ENCODE measurements around the gene TTC9C. TPM values are rescaled to one million over a fixed set of nuclear protein-coding genes. Genes with fewer than 3 reads are reported as not detected.
"Not testable (repeated sequence)": the region's sequence is repeated elsewhere in the genome, so short reads cannot be mapped to it uniquely, and the experiment has no call there.

Gene TTC9C
- total and polyA plus RNA-seq, 7 experiments from 2014 or later = 12.0 to 53.0 (median 29.3) TPM

GRCh38 chr11:62753736-62754603 lies 25.7 kb downstream of the TTC9C start, which contains the start of gene ZBTB3:
TSS of gene ZBTB3 (minus strand) at chr11:62754160. CDS start at chr11:62753664, 496 bp downstream.
- DNase-seq (peak; percentile 89 to 99 (median 98)), ATAC-seq (peak; percentile 96)
- peak within 1 kb of the TSS; percentile 86 to 100 (median 98) for H3K4me3 Mint-ChIP-seq
- peaks cover 0 to 17% (median 0%) of the 10 kb centered on the region in 3 experiments for H3K36me3 ChIP-seq (ENCODE audit: control insufficient read depth in 2 of 3, insufficient read depth in 3 of 3, low read length in 3 of 3)
- POLR2A ChIA-PET = interaction anchor here (0.6 to 7.7 kb wide), 52 partner anchors 8 to 1486 kb away, joined by 3 to 195 read pairs (median 5); partner anchors contain the start of genes BSCL2, C11orf98, CSKMT and EEF1G
- H3K4me1 ChIP-seq (ENCODE audit: control insufficient read depth in 2 of 2, insufficient read depth in 2 of 2, low read length in 2 of 2) = peaks cover 15 to 16% of the 10 kb centered on the region in 2 donors
- no peaks in the 10 kb centered on the region for H3K9me3 ChIP-seq (ENCODE audit: control insufficient read depth in 2 of 3, low read length in 3 of 3)
- peak within 1 kb of the TSS; percentile 93 to 99 (median 95) for H3K27ac Mint-ChIP-seq
- H3K4me3 ChIP-seq (ENCODE audit: low read length) = peak within 1 kb of the TSS; percentile 94
- H3K27me3 Mint-ChIP-seq = no peaks in the 10 kb centered on the region
- H3K9me3 Mint-ChIP-seq = no peaks in the 10 kb centered on the region
- CTCF ChIA-PET = interaction anchor here (0.5 to 2.1 kb wide), 14 partner anchors 8 to 163 kb away, joined by 3 to 17 read pairs (median 4); partner anchors contain the start of genes HNRNPUL2, POLR2G, SLC3A2 and TMEM179B
- H3K36me3 Mint-ChIP-seq = peaks cover 0 to 9% (median 1%) of the 10 kb centered on the region in 5 donors
- no peaks in the 10 kb centered on the region for H3K27me3 ChIP-seq (ENCODE audit: control insufficient read depth in 2 of 2, insufficient read depth in 2 of 2, low read length in 2 of 2)
- H3K27ac ChIP-seq (ENCODE audit: low read depth, low read length) = peak within 1 kb of the TSS; percentile 83
- H3K4me1 Mint-ChIP-seq = peaks cover 9 to 41% (median 29%) of the 10 kb centered on the region in 7 donors
- intact Hi-C loops (cut with micrococcal nuclease) = loop anchor here (1.0 kb wide), 14 partner anchors 7 to 163 kb away; partner anchors contain the start of genes POLR2G (in 2 of the 2), TAF6L (in 2 of the 2), TTC9C (in 2 of the 2) and NXF1 (in 1 of the 2)

- intact Hi-C loops (cut with micrococcal nuclease) = no loop called here
- ATAC-seq (no peak), DNase-seq (no peak)
- Mint-ChIP-seq H3K27ac (peak overlapping the region in 7 of 9 donors; percentile 2 to 76 (median 69)), H3K36me3 (peaks cover 0 to 4% (median 0%) of the 10 kb centered on the region in 5 donors), H3K9me3 (no peaks in the 10 kb centered on the region), H3K4me3 (peak overlapping the region in 7 of 10 donors; percentile 39 to 98 (median 64)), H3K27me3 (no peaks in the 10 kb centered on the region), H3K4me1 (peaks cover 5 to 33% (median 25%) of the 10 kb centered on the region in 7 donors)
- Histone ChIP-seq H3K36me3 (ENCODE audit: control insufficient read depth in 2 of 3, insufficient read depth in 3 of 3, low read length in 3 of 3) (peaks cover 0 to 17% (median 0%) of the 10 kb centered on the region in 3 experiments), H3K4me1 (ENCODE audit: control insufficient read depth in 2 of 2, insufficient read depth in 2 of 2, low read length in 2 of 2) (peaks cover 15 to 16% of the 10 kb centered on the region in 2 donors), H3K27me3 (ENCODE audit: control insufficient read depth in 2 of 2, insufficient read depth in 2 of 2, low read length in 2 of 2) (no peaks in the 10 kb centered on the region), H3K9me3 (ENCODE audit: control insufficient read depth in 2 of 3, low read length in 3 of 3) (no peaks in the 10 kb centered on the region), H3K27ac (ENCODE audit: low read depth, low read length) (no peak overlapping the region), H3K4me3 (ENCODE audit: low read length) (no peak overlapping the region)
- POLR2A ChIA-PET = interaction anchor here (0.6 to 7.7 kb wide), 19 partner anchors 7 to 1519 kb away, joined by 3 to 195 read pairs (median 20); partner anchors contain the start of genes BSCL2, C11orf98, CSKMT and EEF1G
- CTCF ChIA-PET = interaction anchor here (0.6 to 2.1 kb wide), 3 partner anchors 8 to 31 kb away, joined by 3 to 17 read pairs (median 5); partner anchors contain the start of gene TMEM179B
These were observed 26.9 kb downstream of the TTC9C start for GRCh38 chr11:62755086-62755615.

DNA sequence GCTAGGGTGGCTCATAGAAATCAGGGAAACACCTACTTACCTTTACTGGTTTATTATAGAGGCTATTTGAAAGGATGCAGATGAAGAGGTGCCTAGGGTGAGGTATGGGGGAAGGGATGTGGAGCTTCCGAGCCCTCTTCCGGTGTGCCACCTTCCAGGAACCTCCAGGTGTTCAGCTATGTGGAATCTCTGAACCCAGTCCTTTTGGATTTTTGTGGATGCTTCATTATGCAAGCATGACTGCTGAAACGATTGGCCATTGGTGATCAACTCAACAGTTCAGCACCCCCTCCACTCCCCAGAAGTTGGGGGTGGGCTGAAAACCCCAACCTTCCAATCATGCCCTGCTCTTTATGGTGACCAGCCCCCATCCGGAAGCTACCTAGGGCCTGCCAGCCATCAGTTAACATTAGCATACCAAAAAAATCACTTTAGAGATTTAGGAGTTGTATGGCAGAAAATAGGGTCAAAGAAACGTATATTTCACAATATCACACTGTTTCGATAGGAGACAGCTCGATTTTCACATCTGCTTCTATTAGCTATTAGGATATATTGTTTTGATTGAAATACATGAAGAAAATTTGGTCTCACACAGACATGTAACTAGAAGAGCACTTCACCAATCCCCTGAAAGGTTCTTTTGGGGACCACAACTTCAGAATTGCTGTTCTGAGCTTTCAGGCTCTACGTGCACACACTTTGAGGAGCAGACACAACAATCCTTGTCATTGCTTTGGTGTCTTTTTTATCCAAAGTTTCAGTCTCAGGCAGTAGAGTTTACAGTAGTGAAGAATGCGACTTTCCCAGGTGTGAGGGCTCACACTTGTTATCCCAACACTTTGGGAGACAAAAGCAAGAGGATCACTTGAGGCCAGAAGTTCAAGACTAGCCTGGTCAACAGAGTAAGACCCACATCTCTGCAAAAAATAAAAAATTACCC lies 29.8 kb downstream of the TTC9C start:
- peaks cover 13 to 35% (median 30%) of the 10 kb centered on the region in 7 donors for H3K4me1 Mint-ChIP-seq
- H3K36me3 Mint-ChIP-seq = peaks cover 0 to 4% (median 3%) of the 10 kb centered on the region in 5 donors
- Histone ChIP-seq H3K9me3 (ENCODE audit: control insufficient read depth in 2 of 3, low read length in 3 of 3) (no peaks in the 10 kb centered on the region), H3K27me3 (ENCODE audit: control insufficient read depth in 2 of 2, insufficient read depth in 2 of 2, low read length in 2 of 2) (no peaks in the 10 kb centered on the region), H3K27ac (ENCODE audit: low read depth, low read length) (no peak overlapping the region), H3K4me3 (ENCODE audit: low read length) (no peak overlapping the region), H3K4me1 (ENCODE audit: control insufficient read depth in 2 of 2, insufficient read depth in 2 of 2, low read length in 2 of 2) (peaks cover 14 to 19% of the 10 kb centered on the region in 2 donors), H3K36me3 (ENCODE audit: control insufficient read depth in 2 of 3, insufficient read depth in 3 of 3, low read length in 3 of 3) (peaks cover 0 to 2% (median 0%) of the 10 kb centered on the region in 3 experiments)
- H3K27ac Mint-ChIP-seq = peak overlapping the region in 1 of 9 donors; percentile 76
- H3K9me3 Mint-ChIP-seq = no peaks in the 10 kb centered on the region
- no peak overlapping the region for H3K4me3 Mint-ChIP-seq
- intact Hi-C loops (cut with micrococcal nuclease) = no loop called here
- ChIA-PET CTCF (no interaction called here), POLR2A (interaction anchor here (0.9 to 1.7 kb wide), 6 partner anchors 29 to 98 kb away, joined by 3 to 7 read pairs (median 4); partner anchors contain the start of genes TMEM179B and TTC9C)
- ATAC-seq (no peak), DNase-seq (no peak)
- no peaks in the 10 kb centered on the region for H3K27me3 Mint-ChIP-seq

DNA sequence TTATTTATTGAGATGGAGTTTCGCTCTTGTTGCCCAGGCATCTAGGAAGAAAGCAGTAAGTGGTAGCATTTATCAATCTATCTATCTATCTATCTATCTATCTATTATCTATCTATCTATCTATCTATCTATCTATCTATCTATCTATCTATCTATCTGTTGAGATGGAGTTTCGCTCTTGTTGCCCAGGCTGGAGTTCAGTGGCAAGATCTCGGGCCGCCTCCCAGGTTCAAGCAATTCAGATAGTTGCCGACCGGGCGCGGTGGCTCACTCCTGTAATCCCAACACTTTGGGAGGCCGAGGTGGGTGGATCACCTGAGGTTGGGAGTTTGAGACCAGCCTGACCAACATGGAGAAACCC lies 32.6 kb downstream of the TTC9C start:
- peak overlapping the region; percentile 14 to 99 (median 98) for H3K4me3 Mint-ChIP-seq
- H3K9me3 ChIP-seq (ENCODE audit: control insufficient read depth in 2 of 3, low read length in 3 of 3); H3K27me3 Mint-ChIP-seq; ATAC-seq; H3K4me3 ChIP-seq (ENCODE audit: low read length); H3K9me3 Mint-ChIP-seq; H3K27me3 ChIP-seq (ENCODE audit: control insufficient read depth in 2 of 2, insufficient read depth in 2 of 2, low read length in 2 of 2); DNase-seq; H3K36me3 ChIP-seq (ENCODE audit: control insufficient read depth in 2 of 3, insufficient read depth in 3 of 3, low read length in 3 of 3): not testable (repeated sequence)
- intact Hi-C loops (cut with micrococcal nuclease) = loop anchor here (1.0 to 2.0 kb wide), 9 partner anchors 8 to 120 kb away; partner anchors contain the start of genes TAF6L (in 2 of the 2), BSCL2 (in 1 of the 2), GNG3 (in 1 of the 2) and HNRNPUL2 (in 1 of the 2)
- H3K4me1 ChIP-seq (ENCODE audit: control insufficient read depth in 2 of 2, insufficient read depth in 2 of 2, low read length in 2 of 2) = peaks cover 9 to 14% of the 10 kb centered on the region in 2 donors
- H3K4me1 Mint-ChIP-seq = peaks cover 13 to 33% (median 21%) of the 10 kb centered on the region in 7 donors
- H3K27ac ChIP-seq (ENCODE audit: low read depth, low read length) = peak overlapping the region; percentile 65
- POLR2A ChIA-PET = interaction anchor here (0.6 to 4.3 kb wide), 24 partner anchors 7 to 1392 kb away, joined by 3 to 49 read pairs (median 6); partner anchors contain the start of genes C11orf98, CSKMT, HNRNPUL2 and SLC3A2
- H3K36me3 Mint-ChIP-seq = peaks cover 0 to 11% (median 7%) of the 10 kb centered on the region in 5 donors
- H3K27ac Mint-ChIP-seq = peak overlapping the region; percentile 85 to 98 (median 97)
- CTCF ChIA-PET = interaction anchor here (0.5 to 2.6 kb wide), 5 partner anchors 25 to 336 kb away, joined by 3 to 18 read pairs (median 4); partner anchors contain the start of gene TMEM179B

- H3K4me3 Mint-ChIP-seq = peak overlapping the region; percentile 88 to 98 (median 94)
- Histone ChIP-seq H3K4me3 (ENCODE audit: low read length) (peak overlapping the region; percentile 66), H3K27ac (ENCODE audit: low read depth, low read length) (peak overlapping the region; percentile 82), H3K9me3 (ENCODE audit: control insufficient read depth in 2 of 3, low read length in 3 of 3) (no peaks in the 10 kb centered on the region), H3K27me3 (ENCODE audit: control insufficient read depth in 2 of 2, insufficient read depth in 2 of 2, low read length in 2 of 2) (no peaks in the 10 kb centered on the region), H3K4me1 (ENCODE audit: control insufficient read depth in 2 of 2, insufficient read depth in 2 of 2, low read length in 2 of 2) (peaks cover 10 to 13% of the 10 kb centered on the region in 2 donors), H3K36me3 (ENCODE audit: control insufficient read depth in 2 of 3, insufficient read depth in 3 of 3, low read length in 3 of 3) (peaks cover 0 to 28% (median 0%) of the 10 kb centered on the region in 3 experiments)
- DNase-seq (peak in 2 of 9 donors; percentile 20 to 42), ATAC-seq (no peak)
- H3K27me3 Mint-ChIP-seq = no peaks in the 10 kb centered on the region
- peaks cover 0 to 15% (median 5%) of the 10 kb centered on the region in 5 donors for H3K36me3 Mint-ChIP-seq
- ChIA-PET CTCF (interaction anchor here (0.6 to 2.2 kb wide), 5 partner anchors 9 to 86 kb away, joined by 3 to 6 read pairs (median 4); partner anchors contain the start of gene ZBTB3), POLR2A (interaction anchor here (0.7 to 7.7 kb wide), 24 partner anchors 9 to 178 kb away, joined by 3 to 74 read pairs (median 7); partner anchors contain the start of genes C11orf98, CSKMT, HNRNPUL2 and NXF1)
- intact Hi-C loops (cut with micrococcal nuclease) = loop anchor here (1.0 kb wide), 10 partner anchors 9 to 179 kb away; partner anchors contain the start of genes POLR2G (in 2 of the 2), WDR74 (in 2 of the 2), ZBTB3 (in 2 of the 2) and HNRNPUL2 (in 1 of the 2)
- no peaks in the 10 kb centered on the region for H3K9me3 Mint-ChIP-seq
- H3K27ac Mint-ChIP-seq = peak overlapping the region; percentile 89 to 97 (median 94)
- peaks cover 17 to 41% (median 27%) of the 10 kb centered on the region in 7 donors for H3K4me1 Mint-ChIP-seq
These were observed 42.5 kb downstream of the TTC9C start for GRCh38 chr11:62770778-62771143.

Data from naive thymus-derived CD4-positive, alpha-beta T cell (primary cell).